ENCODE measurements around the gene SV2C.

- TF ChIP-seq CTCF (optimal IDR thresholded peaks at IDR 0.05 in 1 of 3, IDR thresholded peaks at IDR 0.05 in 1 of 3, conservative IDR thresholded peaks at IDR 0.05 in 1 of 3; ENCODE audit: extremely low read depth in 1 of 3, insufficient read depth in 2 of 3, low read length in 3 of 3) (no peak), EZH2 (IDR thresholded peaks at IDR 0.05; ENCODE audit: low read length) (no peak)
These were observed 293.7 kb downstream of the SV2C start for GRCh38 chr5:76376866-76377230.

Measured in keratinocyte (primary cell).